Measurements from ENCODE around the gene MAP3K10. TPM values are rescaled to one million over a fixed set of nuclear protein-coding genes. Genes with fewer than 3 reads are reported as not detected.

The MAP3K10 gene
- total RNA-seq, 2 donors from 2014 or later, result 10.5 to 23.8 TPM

GRCh38 chr19:40249201-40249600 is 58.0 kb downstream of the MAP3K10 start:
- Histone ChIP-seq H3K36me3 (no peaks in the 10 kb centered on the region), H3K9me3 (no peaks in the 10 kb centered on the region), H3K27ac (peak overlapping the region; percentile 74 to 77), H3K4me1 (replicated peaks) (peaks cover 12% of the 10 kb centered on the region), H3K27me3 (replicated peaks; ENCODE audit: insufficient read depth) (no peaks in the 10 kb centered on the region), H3K4me3 (no peak overlapping the region)
- WGBS, result 53% methylated on average over 10 of the region's 10 CpGs
- TF ChIP-seq POLR2A (IDR thresholded peaks at IDR 0.05), result no peak
- TF ChIP-seq POLR2AphosphoS5 (IDR thresholded peaks at IDR 0.05), result peak; percentile 73
- no peak for TF ChIP-seq CTCF (IDR thresholded peaks at IDR 0.05)
- peak; percentile 74 for DNase-seq (ENCODE audit: low spot score)
- intact Hi-C loops (cut with DNase I), result no loop called here

- intact Hi-C loops (cut with DNase I), result no loop called here
- Histone ChIP-seq H3K27me3 (replicated peaks; ENCODE audit: insufficient read depth) (no peaks in the 10 kb centered on the region), H3K4me3 (no peak overlapping the region), H3K36me3 (peaks cover 0 to 3% of the 10 kb centered on the region in 2 donors), H3K27ac (peak overlapping the region; percentile 74 to 77), H3K9me3 (no peaks in the 10 kb centered on the region), H3K4me1 (replicated peaks) (peaks cover 12% of the 10 kb centered on the region)
- no peak for TF ChIP-seq CTCF (IDR thresholded peaks at IDR 0.05)
- TF ChIP-seq POLR2A (IDR thresholded peaks at IDR 0.05), result no peak
- TF ChIP-seq POLR2AphosphoS5 (IDR thresholded peaks at IDR 0.05), result peak; percentile 18
- peak; percentile 40 for DNase-seq (ENCODE audit: low spot score)
- 66% methylated on average over 11 of the region's 11 CpGs for WGBS
Observed at GRCh38 chr19:40249781-40250180, 58.6 kb downstream of the MAP3K10 start.

- peaks cover 9 to 17% of the 10 kb centered on the region in 2 donors for H3K36me3 ChIP-seq
Observed at GRCh38 chr19:40251244-40251643, 60.0 kb downstream of the MAP3K10 start.

GRCh38 chr19:40251991-40252390 is 60.8 kb downstream of the MAP3K10 start:
- Histone ChIP-seq H3K4me3 (no peak overlapping the region), H3K36me3 (peaks cover 10 to 17% of the 10 kb centered on the region in 2 donors), H3K27me3 (replicated peaks; ENCODE audit: insufficient read depth) (no peaks in the 10 kb centered on the region), H3K9me3 (no peaks in the 10 kb centered on the region), H3K4me1 (replicated peaks) (peaks cover 12% of the 10 kb centered on the region), H3K27ac (peak overlapping the region; percentile 7 to 42)
- 65% methylated on average over 4 of the region's 4 CpGs for WGBS
- TF ChIP-seq POLR2AphosphoS5 (IDR thresholded peaks at IDR 0.05), result no peak
- TF ChIP-seq POLR2A (IDR thresholded peaks at IDR 0.05), result no peak
- TF ChIP-seq CTCF (IDR thresholded peaks at IDR 0.05), result no peak
- intact Hi-C loops (cut with DNase I), result no loop called here
- DNase-seq (ENCODE audit: low spot score), result no peak

More at GRCh38 chr19:40251244-40251643, 60.0 kb downstream of the MAP3K10 start:
- Histone ChIP-seq H3K4me1 (replicated peaks) (peaks cover 12% of the 10 kb centered on the region), H3K4me3 (no peak overlapping the region), H3K27ac (no peak overlapping the region), H3K27me3 (replicated peaks; ENCODE audit: insufficient read depth) (no peaks in the 10 kb centered on the region), H3K9me3 (no peaks in the 10 kb centered on the region)
- intact Hi-C loops (cut with DNase I), result no loop called here
- no peak for DNase-seq (ENCODE audit: low spot score)
- TF ChIP-seq POLR2AphosphoS5 (IDR thresholded peaks at IDR 0.05) (no peak), POLR2A (IDR thresholded peaks at IDR 0.05) (no peak), CTCF (IDR thresholded peaks at IDR 0.05) (no peak)

DNA sequence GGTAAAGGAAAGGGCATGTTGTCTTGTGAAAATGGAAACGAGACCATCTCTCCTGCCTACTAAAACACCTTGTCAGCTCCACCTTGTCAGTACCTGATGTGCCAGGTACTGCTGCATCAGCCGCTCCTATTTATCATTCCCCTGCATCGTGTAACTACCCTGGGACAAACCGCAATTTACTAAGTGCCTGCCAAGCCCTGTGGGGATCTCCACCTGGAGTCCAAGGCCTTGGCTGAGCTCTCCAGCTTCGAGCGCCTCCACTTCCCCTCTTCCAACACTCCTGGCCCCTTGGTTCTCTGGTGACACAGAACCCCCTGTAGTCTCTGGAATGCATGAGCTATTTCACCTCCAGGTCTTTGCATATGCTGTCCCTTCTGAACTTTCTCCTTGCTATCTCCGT is 61.2 kb downstream of the MAP3K10 start:
- TF ChIP-seq POLR2A (IDR thresholded peaks at IDR 0.05) (no peak), POLR2AphosphoS5 (IDR thresholded peaks at IDR 0.05) (peak; percentile 72)
- WGBS, result 47% methylated on average over 7 of the region's 7 CpGs
- H3K9me3 ChIP-seq, result no peaks in the 10 kb centered on the region
- H3K36me3 ChIP-seq, result peaks cover 10 to 17% of the 10 kb centered on the region in 2 donors
- H3K4me1 ChIP-seq (replicated peaks), result peaks cover 12% of the 10 kb centered on the region
- intact Hi-C loops (cut with DNase I), result no loop called here
- no peak overlapping the region for H3K4me3 ChIP-seq
- H3K27me3 ChIP-seq (replicated peaks; ENCODE audit: insufficient read depth), result no peaks in the 10 kb centered on the region
- peak overlapping the region; percentile 42 to 53 for H3K27ac ChIP-seq
- DNase-seq (ENCODE audit: low spot score), result peak; percentile 56

Measured in prostate gland (tissue), 2 donors.